Forelimb muscle (tissue), 1 donor: ENCODE data around the gene CTXND1. TPM values are rescaled to one million over a fixed set of nuclear protein-coding genes. Genes with fewer than 3 reads are reported as not detected.

ENCODE experiments used
- DNase-seq: peaks from one replicate; pipeline ENCODE4 v3.0.0-alpha.2; 2013; ENCODE audit warnings: low read depth
- polyA plus RNA-seq: library from polyadenylated mRNA; unstranded; fragments of 120-200 nt; gene quantifications from one replicate; pipeline ENCODE4 v1.2.1, GENCODE V29; 2013; ENCODE audit not compliant: insufficient read length

Gene CTXND1
- polyA plus RNA-seq, 1 donor: 0.90 TPM

DNA sequence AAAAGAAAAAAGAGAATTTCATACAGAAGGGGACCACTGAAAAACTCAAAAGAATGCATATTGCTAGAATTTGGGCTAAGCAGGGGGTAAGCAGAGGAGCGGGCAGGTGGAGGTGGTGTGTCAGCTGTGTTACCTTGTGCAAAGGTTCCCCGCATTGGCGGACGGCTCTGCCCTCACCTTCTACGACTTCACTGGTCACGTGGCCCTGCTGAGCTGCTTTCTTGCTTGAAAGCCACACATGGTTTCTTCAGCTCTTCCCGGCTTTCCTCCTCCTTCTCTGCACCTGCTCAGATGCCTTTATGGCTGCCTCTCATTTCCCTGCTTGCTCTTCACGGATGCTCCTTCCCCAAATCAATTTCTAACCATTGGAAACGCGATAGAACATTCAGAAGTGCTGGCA is 68.7 kb downstream of the CTXND1 start:
- no peak for DNase-seq

- DNase-seq: no peak
Measured at GRCh38 chr15:80182611-80183261, 69.3 kb downstream of the CTXND1 start.

DNA sequence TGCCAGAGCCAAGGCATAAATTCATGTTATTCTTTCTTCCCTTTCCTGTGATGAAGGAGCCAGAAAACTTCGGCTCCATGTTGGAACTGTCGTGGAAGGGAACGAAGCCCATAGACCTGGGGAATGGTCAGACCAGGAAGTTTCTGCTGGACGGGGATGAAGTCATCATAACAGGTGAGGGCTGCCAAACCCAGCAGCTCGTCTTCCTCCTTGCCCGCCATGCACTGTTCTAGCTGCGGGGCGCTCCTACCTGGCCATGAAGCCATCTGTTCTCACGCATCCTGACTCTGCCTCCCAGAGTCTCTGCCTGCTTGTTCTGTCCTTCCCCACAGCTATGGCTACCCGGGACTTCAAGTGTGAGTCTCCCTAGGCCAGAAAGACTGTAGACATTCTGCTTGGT is 71.0 kb downstream of the CTXND1 start:
- DNase-seq: no peak

GRCh38 chr15:80180468-80180867 is 71.5 kb downstream of the CTXND1 start:
- DNase-seq: no peak

GRCh38 chr15:80179935-80180334 is 72.1 kb downstream of the CTXND1 start:
- DNase-seq: no peak

GRCh38 chr15:80179025-80179759 is 72.8 kb downstream of the CTXND1 start:
- DNase-seq: no peak

DNA sequence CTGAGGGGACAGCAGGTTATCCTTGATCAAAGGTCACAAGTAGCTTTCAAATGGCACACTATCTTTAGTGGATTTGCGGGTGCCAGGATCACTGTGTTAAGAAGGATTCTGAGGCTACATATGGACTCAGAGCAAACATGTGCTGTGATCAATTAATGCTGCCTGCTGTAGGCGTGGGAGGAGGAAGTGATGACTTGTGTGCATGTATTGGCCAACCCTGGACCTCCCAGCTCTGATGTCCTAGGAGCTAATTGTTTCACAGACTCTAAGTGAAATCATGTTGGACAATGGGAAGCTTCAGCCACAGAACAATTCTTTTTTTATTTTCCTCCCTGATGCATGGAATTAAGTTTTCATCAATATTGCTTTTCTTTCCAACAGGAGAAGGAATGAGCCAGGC is 74.9 kb downstream of the CTXND1 start:
- DNase-seq: no peak

DNA sequence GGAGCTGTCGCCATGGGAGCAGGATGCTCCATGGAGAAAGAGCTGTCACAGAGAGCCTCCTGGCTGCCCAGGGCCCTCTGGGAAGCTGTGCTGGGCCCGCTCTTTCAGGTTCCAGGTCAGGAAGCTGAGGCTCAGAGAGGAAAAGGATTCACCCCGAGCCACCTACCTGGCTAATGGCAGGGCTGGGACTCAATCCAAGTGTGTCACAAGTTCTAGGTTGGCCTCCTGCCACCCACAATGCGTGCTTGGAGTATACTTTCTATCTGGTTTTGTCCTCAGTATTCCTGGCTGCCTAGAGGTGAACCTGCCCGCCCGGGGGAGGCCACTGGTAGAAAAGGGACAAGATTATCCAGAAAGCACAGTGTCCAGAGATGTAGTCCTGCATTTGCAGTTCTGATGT is 75.6 kb downstream of the CTXND1 start:
- DNase-seq: no peak

GRCh38 chr15:80175436-80175835 is 76.6 kb downstream of the CTXND1 start:
- no peak for DNase-seq

DNA sequence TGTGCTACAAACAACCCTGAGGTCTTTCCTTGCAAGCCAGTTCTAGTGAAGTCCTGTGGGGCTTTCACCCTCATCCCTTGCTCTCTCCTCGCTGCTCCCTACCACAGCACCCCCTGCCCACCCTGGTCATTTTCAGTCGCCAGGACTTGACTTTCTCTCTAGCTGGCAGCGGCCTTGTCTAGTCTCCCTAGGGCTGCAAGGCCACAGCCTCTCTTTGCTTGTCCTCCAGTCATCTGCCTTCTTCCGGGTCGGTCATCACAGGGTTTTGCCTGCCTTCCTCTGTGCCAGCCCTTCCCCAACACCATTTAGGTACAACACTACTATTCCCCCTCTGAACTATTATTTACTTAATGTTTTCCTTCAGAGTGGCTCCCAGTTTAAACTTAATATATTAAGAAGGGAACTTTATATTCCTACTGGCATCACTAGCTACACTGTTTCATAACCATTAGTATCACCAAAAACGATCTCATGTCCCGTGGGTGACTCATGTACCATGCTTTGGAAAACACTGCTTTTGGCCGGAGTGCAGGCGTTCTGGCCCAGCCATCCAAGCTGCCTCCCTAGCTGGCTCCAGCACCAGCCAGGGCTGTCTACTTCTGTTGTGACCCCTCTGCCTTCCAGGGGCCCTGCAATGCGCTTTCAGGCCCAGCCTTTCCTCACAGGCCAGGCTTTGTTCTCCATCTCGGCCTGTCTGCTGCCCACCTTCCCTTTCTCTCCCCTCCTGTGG is 77.8 kb downstream of the CTXND1 start:
- DNase-seq: no peak

GRCh38 chr15:80173022-80173759 is 78.8 kb downstream of the CTXND1 start:
- no peak for DNase-seq

GRCh38 chr15:80172401-80172800 is 79.6 kb downstream of the CTXND1 start:
- no peak for DNase-seq

DNA sequence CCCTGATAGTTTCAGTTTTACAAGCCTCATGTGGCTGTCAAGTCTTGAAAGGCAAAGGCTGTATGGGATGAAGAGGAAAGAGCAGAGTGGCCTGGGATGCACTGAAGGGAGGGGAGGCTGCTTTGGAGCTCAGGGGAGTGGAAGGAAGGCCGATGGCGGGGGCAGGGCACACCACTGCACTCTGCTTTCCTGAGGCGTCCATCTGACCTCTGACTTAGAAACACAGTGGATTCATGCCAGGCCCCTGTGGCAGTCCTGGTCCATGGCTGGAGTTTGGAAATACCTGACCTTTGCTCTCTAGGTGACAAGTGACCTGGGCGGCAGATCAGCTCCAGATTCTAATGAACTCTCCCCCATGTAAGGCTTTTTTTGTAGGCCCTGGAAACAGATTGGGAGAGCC is 80.2 kb downstream of the CTXND1 start:
- DNase-seq: no peak

GRCh38 chr15:80170596-80170995 is 81.4 kb downstream of the CTXND1 start:
- DNase-seq: no peak

DNA sequence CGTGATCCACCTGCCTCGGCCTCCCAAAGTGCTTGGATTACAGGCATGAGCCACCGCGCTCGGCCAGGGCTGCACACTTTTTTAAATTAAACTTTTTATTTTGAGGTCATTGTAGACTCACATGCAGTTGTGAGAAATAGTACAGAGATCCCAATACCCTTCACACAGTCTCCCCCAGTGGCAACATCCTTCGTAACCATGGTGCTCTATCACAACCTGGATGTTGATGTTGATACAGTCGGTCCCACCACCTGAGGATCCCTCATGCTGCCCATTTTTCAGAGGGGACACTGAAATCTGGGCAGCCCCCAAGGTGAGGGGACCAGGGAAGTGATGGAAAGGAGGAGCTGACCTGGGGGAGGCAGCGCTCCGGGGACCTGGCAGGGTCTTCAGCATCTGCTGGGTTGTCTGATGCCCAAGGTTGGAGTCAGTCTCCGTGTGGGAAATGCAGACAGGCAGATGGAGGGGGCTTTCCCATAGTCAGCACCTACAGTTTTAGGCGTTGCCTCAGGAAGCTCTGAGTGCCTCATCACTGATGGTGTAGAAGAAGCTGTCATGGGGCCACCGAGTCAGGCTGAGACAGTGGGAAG is 82.2 kb downstream of the CTXND1 start:
- no peak for DNase-seq

DNA sequence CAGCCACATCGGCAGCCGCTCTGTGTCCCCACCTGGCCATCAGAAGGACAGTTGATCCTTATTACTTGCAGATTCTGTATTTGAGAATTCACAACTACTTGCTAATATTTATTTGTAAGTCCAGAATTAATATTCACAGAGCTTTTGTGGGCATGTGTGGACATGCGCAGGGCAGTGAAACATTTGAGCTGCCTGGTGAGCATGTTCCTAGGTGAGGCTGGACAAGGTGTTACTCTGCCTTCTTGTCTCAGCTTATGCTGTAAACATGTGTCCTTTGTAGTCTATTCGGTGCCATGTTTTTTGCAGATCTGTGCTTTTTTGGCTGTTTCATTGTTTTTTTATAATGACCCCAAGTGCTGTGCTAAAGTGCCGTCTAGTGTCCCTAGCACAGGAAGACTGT is 83.6 kb downstream of the CTXND1 start:
- DNase-seq: no peak

DNA sequence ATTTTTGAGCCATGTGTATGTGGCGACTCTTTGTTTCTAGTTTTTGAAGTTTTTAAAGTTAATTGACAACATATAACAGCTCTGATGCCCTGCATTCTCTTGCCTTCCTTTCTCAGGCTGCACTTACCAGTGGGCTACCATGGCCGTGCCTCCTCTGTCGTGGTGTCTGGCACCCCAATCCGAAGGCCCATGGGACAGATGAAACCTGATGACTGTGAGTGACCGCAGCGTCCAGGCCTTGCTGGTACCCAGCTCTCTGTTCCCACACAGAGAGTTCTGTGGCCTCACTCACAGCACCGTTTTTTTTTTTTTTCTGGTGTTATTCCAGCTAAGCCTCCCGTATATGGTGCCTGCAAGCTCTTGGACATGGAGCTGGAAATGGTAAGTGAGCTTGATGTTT is 84.1 kb downstream of the CTXND1 start:
- no peak for DNase-seq

DNA sequence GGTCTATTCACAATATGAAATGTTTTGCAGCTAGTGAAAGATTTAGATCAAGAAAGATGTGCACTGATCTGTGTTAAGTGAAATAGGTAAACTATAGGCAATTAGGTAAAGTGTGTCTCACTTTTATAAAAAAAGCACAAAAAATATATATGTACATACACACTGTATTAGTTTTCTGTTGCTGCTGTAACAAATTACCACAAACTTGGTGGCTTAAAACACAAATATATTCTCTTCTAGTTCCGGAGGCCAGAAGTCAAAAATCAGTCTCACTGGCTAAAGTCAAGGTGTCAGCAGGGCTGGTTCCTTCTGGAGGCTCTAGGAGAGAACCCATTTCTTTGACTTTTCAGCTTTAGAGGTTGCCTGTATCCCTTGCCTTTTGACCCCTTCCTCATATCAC is 88.1 kb downstream of the CTXND1 start:
- no peak for DNase-seq

- DNase-seq: no peak
Measured at GRCh38 chr15:80163217-80163616, 88.8 kb downstream of the CTXND1 start.

DNA sequence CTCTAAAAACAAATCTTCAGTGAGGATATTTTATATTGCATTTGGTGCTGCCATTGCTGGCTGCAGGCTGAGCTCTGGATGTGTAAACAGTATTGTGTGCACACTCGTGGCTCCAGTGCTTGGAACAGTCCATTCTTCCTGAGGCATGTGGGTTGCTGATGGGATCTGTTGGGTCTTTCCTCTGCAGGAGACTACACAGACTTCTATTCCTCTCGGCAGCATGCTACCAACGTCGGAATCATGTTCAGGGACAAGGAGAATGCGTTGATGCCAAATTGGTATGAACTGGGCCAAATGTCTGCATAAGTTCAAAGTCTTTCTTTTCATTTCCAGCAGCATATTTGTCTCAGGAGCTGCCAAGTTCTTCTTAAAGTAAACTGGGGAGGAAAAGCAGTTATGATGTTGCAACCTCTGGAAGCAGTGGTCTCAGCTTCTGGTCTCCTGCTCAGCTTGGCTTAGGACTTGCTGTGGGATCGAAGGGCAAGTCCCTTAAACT is 89.9 kb downstream of the CTXND1 start:
- DNase-seq: no peak

GRCh38 chr15:80161468-80162016 is 90.5 kb downstream of the CTXND1 start:
- DNase-seq: no peak
